ENCODE measurements around the gene OR4F6. TPM values are rescaled to one million over a fixed set of nuclear protein-coding genes. Genes with fewer than 3 reads are reported as not detected.

OR4F6 gene
- polyA plus RNA-seq, 1 of the 3 experiments (the other 2 are of a cell fraction): not detected

- TF ChIP-seq REST (IDR thresholded peaks at IDR 0.05; ENCODE audit: low read depth, low read length) (no peak), FOSL2 (IDR thresholded peaks at IDR 0.05; ENCODE audit: borderline replicate concordance, low read depth) (no peak), MAX (IDR thresholded peaks at IDR 0.05; ENCODE audit: low read depth) (no peak), GATA2 (CRISPR knock-in tag; IDR thresholded peaks at IDR 0.05) (no peak), SIN3A (IDR thresholded peaks at IDR 0.05; ENCODE audit: borderline replicate concordance, low read depth, low read length) (no peak)
- TF ChIP-seq, protein P1, sequence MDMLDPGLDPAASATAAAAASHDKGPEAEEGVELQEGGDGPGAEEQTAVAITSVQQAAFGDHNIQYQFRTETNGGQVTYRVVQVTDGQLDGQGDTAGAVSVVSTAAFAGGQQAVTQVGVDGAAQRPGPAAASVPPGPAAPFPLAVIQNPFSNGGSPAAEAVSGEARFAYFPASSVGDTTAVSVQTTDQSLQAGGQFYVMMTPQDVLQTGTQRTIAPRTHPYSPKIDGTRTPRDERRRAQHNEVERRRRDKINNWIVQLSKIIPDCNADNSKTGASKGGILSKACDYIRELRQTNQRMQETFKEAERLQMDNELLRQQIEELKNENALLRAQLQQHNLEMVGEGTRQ (IDR thresholded peaks at IDR 0.05; ENCODE audit: borderline replicate concordance, low read depth, low read length): no peak
These were observed 367 bp downstream of the OR4F6 start (continued) for GRCh38 chr15:101803676-101804075.

- Histone ChIP-seq H4K20me1 (ENCODE audit: insufficient read depth) (no peaks in the 10 kb centered on the region), H3F3A (replicated peaks; ENCODE audit: insufficient read depth) (peaks cover 8% of the 10 kb centered on the region), H3K9me2 (no peaks in the 10 kb centered on the region), H3K9me3 (no peaks in the 10 kb centered on the region), H3K79me2 (ENCODE audit: insufficient read depth) (no peaks in the 10 kb centered on the region), H3K4me2 (no peak overlapping the region), H3K27me3 (ENCODE audit: insufficient read depth) (no peaks in the 10 kb centered on the region), H3K9ac (no peak overlapping the region), H2AFZ (ENCODE audit: low read depth) (no peak overlapping the region), H3K36me3 (replicated peaks in 1 of 2; ENCODE audit: control insufficient read depth in 1 of 2, insufficient read depth in 2 of 2, low read length in 1 of 2) (no peaks in the 10 kb centered on the region), H3K4me1 (ENCODE audit: control insufficient read depth in 1 of 2, insufficient read depth in 2 of 2, low read depth in 1 of 2, low read length in 1 of 2) (peaks cover 0 to 5% of the 10 kb centered on the region in 2 experiments; a peak in 2 of 4 replicates), H3K27ac (ENCODE audit: low read depth in 2 of 2, low read length in 1 of 2) (no peak overlapping the region), H3K4me3 (ENCODE audit: low read depth in 2 of 2, low read length in 1 of 2) (no peak overlapping the region)
- TF ChIP-seq GATA2 (CRISPR knock-in tag; IDR thresholded peaks at IDR 0.05) (peak; percentile 39; the same call in 1 of the 2 replicates), REST (IDR thresholded peaks at IDR 0.05; ENCODE audit: low read depth, low read length) (no peak)
- ChIA-PET POLR2A (no interaction called here), CTCF (no interaction called here)
- no peak for DNase-seq
These were observed 1.1 kb downstream of the OR4F6 start for GRCh38 chr15:101804375-101804774.

Data from SK-N-SH (cell line).